H1 (cell line): ENCODE results near the gene NDUFA13. TPM values are rescaled to one million over a fixed set of nuclear protein-coding genes. Genes with fewer than 3 reads are reported as not detected.

ENCODE experiments used
- GABPA ChIP-seq: IDR thresholded peaks from 2 replicates; pipeline ENCODE4 v1.6.1; 2011; ENCODE audit warnings: mild to moderate bottlenecking, low read length, moderate library complexity, borderline replicate concordance; ENCODE audit not compliant: insufficient read depth
- KDM1A ChIP-seq: fragments of 200-600, 300-600 bp; sonication (generic); IDR thresholded peaks from 2 replicates; pipeline ENCODE4 v1.7.1; 2016; ENCODE audit warnings: mild to moderate bottlenecking, low read length, borderline replicate concordance
- KDM4A ChIP-seq: IDR thresholded peaks from one replicate; pipeline ENCODE4 v1.7.1; 2012; ENCODE audit warnings: low read depth, mild to moderate bottlenecking, moderate library complexity, low read length, inconsistent platforms; ENCODE audit not compliant: severe bottlenecking
- RAD21 ChIP-seq, 2 experiments: IDR thresholded peaks in 1 of 2; conservative IDR thresholded peaks in 1 of 2; 2 replicates each; pipeline ENCODE4 v1.6.1; 2011; ENCODE audit warnings: low read depth in 2 of 2, low read length in 2 of 2, improper control_type of control experiment in 1 of 2, inconsistent platforms in 1 of 2, mild to moderate bottlenecking in 1 of 2, moderate library complexity in 1 of 2
- RNF2 ChIP-seq: fragments of 200-900, 300-1000 bp; sonication (generic); IDR thresholded peaks from 2 replicates; pipeline ENCODE4 v1.7.1; 2016; ENCODE audit warnings: borderline replicate concordance, low read depth, mild to moderate bottlenecking, antibody characterized with exemption, low read length; ENCODE audit not compliant: poor library complexity, severe bottlenecking; ENCODE audit errors: missing control alignments
- SIN3A ChIP-seq, 2 experiments: IDR thresholded peaks in 1 of 2; conservative IDR thresholded peaks in 1 of 2; 2 replicates each; pipeline ENCODE4 v1.6.1; 2011 to 2012; ENCODE audit warnings: low read length in 2 of 2, improper control_type of control experiment in 1 of 2, low read depth in 1 of 2, mild to moderate bottlenecking in 1 of 2
- SP4 ChIP-seq: IDR thresholded peaks from 2 replicates; pipeline ENCODE4 v1.6.1; 2012; ENCODE audit warnings: low read length, inconsistent platforms
- SUZ12 ChIP-seq: fragments of 200-600 bp; sonication (generic); IDR thresholded peaks from 2 replicates; pipeline ENCODE4 v1.6.1; 2012; ENCODE audit warnings: mild to moderate bottlenecking, inconsistent platforms, low read length, moderate library complexity, mixed read lengths
- TAF7 ChIP-seq: optimal IDR thresholded peaks from 2 replicates; pipeline ENCODE3; 2011; ENCODE audit warnings: low read depth, mild to moderate bottlenecking, inconsistent platforms, low read length, moderate library complexity, borderline replicate concordance
- TBP ChIP-seq: IDR thresholded peaks from 2 replicates; pipeline ENCODE4 v1.6.1; 2011; ENCODE audit warnings: low read depth, low read length, improper control_type of control experiment
- USF2 ChIP-seq: IDR thresholded peaks from 2 replicates; pipeline ENCODE4 v1.6.1; 2011; ENCODE audit warnings: low read length, improper control_type of control experiment
- polyA plus RNA-seq, 7 experiments: library from polyadenylated mRNA; depleted of rRNA in 3 of 7; stranded (reverse) in 5 of 7; unstranded in 2 of 7; fragments of >200 nt in 5 of 7; fragments of 200-250 nt in 2 of 7; gene quantifications; 1 replicate in 5 of 7; 2 replicates in 1 of 7; 4 replicates in 1 of 7; pipeline versions ENCODE4 v1.2.1 to v1.2.3, GENCODE V29; 2011 to 2013; ENCODE audit warnings: missing spikeins in 2 of 7, mixed read lengths in 2 of 7
- total RNA-seq: library from RNA; stranded (reverse); fragmentation: NEBNext Ultra II Directional; extraction: Animal tissue kit (Norgen Biotek cat#: 25700); gene quantifications from 2 replicates; pipeline ENCODE4 v1.2.1, GENCODE V29; 2021

NDUFA13 gene
- total and polyA plus RNA-seq, 2 of the 8 experiments (the other 6 are each of a cell fraction or from before 2014, with no cell fraction given), result 413 to 1,105 TPM

- TF ChIP-seq SP4 (no peak), RNF2 (no peak), SUZ12 (no peak), TAF7 (no peak), KDM1A (peak; percentile 100), GABPA (peak; percentile 76; the same call in 1 of the 2 replicates), KDM4A (no peak), TBP (no peak), SIN3A (conservative IDR thresholded peaks at IDR 0.05 in 1 of 2, IDR thresholded peaks at IDR 0.05 in 1 of 2; ENCODE audit: low read depth in 1 of 2, low read length in 2 of 2) (no peak), USF2 (no peak), RAD21 (IDR thresholded peaks at IDR 0.05 in 1 of 2, conservative IDR thresholded peaks at IDR 0.05 in 1 of 2; ENCODE audit: low read depth in 2 of 2, low read length in 2 of 2) (peak; percentile 65 to 80)
- TF ChIP-seq, all 59 proteins: peak for 6
These were observed 36.8 kb downstream of the NDUFA13 start (continued) for GRCh38 chr19:19552798-19553197.
